Measurements from ENCODE around the gene ZNF281.
"Not testable (repeated sequence)": the region's sequence is repeated elsewhere in the genome, so short reads cannot be mapped to it uniquely, and the experiment has no call there.

Gene ZNF281

DNA sequence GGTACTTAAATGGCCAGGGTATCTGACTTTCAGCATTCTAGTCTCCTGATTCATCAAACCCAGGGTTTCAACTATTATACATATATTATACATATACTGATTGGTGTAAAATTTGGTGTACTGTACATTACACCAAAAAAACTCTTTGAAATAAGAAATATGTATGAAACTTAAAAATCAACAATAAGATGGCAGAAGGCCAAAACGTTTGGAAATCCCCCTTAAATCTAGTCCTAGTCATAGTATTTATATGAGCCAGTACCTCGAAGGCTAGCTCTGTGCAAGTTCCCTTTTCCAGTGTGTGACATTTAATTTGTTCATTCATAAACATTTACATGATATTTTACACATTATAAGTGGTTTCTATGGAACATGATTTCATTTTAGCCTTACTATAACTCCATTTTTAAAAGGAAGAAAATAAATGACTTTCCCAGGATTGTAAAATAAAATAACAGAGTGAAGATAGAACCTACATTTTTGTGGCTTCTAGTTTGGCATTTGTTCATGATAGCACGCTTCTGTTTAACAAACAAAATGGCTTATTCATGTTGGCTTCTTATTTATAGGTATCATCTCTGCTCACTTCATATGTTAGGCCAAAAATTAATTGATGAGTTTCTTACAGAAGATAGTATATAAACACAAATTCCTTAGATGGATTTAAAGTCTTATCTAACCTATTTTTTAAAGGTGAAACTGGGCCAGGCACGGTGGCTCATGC is 18.8 kb upstream of the ZNF281 start:
- DNase-seq (ENCODE audit: low read depth): peak; percentile 52

DNA sequence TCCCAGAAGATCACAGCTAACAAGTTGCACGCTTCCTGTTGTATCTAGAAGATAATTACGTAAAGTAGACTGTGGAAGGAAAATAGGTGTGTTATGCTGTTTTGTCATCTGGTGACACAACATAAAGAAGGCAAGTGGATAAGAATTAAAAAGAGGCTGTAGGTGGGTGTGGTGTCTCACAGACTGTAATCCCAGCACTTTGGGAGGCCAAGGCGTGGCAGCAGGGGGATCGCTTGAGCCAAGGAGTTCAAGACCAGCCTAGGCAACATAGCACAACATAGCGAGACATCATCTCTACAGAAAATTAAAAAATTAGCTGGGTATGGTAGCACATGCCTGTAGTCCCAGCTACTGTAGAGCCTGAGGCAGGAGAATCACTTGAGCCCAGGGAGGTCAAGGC is 17.9 kb upstream of the ZNF281 start:
- no peak for DNase-seq (ENCODE audit: low read depth)

DNA sequence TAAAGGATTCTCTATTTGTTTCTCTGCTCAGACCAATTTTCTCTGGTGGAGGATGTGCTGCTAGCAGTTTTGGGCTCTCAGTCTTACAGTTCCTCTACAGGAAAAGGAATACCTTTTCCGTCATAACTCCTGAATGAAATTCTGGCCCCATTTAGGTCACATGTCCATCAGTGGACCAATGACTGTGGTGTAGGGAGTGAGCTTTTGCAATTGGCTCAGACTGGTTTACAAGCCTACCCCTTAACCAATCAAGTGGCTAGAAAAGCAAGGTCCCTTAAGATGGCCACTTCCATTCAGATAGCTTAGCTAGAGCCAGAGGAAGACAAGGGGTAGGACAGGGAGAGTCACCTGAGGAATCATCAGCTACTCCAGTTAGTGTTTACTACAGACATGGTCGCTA is 16.4 kb upstream of the ZNF281 start:
- DNase-seq (ENCODE audit: low read depth): no peak

DNA sequence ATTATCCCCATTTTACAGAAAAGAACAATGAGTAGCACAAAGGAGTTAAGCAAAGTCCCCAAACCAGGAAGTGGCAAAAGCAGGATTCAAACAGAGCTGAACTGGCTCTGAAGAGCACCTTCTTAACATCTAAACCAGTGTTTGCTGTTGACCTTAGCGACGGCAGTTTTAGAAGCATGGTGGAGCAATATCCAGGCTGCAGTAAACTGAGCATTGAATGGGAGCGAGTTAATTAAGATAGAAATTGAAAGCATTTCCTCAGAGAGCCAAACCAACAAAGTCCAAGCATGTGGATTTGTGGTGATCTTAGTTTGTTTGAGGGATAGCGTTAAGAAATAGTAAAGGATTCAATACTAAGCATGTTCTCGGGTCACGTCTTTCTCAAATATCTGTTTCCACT is 13.4 kb upstream of the ZNF281 start:
- no peak for DNase-seq (ENCODE audit: low read depth)

DNA sequence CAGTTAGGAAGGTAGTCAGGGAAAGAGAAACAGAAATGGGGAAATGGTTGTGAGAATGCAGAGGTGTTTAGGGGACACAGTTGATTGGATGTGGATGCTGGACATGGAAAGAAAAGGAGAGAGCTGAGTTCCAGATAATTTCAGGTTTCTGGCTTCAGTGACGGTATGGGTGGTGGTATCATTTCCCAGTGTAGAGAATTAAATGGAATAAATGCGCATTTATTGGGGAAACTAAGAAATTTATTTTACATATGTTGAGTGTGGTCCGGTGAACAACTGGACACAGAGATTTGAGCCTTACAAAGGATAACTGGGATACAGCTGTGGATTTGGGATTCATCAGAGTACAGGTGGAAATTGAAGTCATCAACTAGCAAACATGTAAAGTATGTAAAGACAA is 12.4 kb upstream of the ZNF281 start:
- DNase-seq (ENCODE audit: low read depth): no peak

DNA sequence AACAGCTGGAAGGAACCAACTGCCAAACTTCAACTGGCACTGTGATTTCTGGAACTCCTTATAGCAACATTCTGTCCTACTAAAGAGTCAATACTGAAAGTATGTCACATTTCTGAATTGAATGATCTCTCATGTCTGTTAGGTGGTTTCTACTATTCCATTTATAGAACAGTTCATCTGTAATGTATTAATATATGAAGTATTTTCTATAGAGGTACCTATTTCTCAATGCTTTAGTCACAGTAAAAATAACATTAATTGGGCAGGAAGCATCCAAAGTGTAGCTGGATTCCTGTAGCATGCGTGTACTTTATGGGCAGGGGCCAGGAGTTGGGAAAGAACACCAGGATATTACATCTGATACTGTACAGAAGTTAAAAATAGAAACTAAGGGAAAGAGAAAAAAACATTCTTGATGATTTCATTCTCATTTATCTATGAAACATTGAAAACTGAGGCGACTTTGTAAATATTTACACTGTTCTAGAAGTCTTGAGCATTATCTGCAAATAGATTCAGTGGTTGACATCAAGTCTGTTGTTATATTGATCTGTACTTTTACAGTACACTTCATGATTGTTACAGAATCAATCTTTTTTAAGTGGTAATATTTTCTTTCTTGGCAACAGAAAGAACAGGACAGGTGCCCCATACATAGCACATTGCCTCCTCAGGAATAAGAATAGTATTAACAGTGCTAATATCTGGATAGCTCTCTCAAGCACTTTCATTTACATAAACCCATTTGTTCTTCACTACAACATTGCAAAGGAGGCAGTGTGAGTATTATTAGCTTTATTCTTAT is 6.2 kb upstream of the ZNF281 start:
- DNase-seq (ENCODE audit: low read depth): peak; percentile 82

DNA sequence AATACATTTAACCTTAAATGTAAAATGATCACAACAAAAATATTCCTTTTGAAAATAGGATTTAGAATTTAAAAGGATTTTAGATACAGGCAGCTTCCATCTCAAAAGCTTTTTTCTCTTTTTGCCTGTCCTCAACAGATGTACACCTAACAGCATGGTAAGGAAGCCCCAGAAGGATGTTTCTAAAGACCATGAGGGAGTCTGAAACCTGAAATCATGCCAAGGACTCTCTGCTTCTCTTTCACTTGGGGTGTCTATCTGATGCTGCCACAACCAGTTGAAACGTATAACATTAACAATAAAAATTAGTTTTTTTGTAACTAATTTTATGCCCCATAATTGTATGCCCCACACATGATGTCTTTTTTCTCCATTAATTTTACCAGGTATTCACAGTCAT is 5.4 kb upstream of the ZNF281 start:
- no peak for DNase-seq (ENCODE audit: low read depth)

DNA sequence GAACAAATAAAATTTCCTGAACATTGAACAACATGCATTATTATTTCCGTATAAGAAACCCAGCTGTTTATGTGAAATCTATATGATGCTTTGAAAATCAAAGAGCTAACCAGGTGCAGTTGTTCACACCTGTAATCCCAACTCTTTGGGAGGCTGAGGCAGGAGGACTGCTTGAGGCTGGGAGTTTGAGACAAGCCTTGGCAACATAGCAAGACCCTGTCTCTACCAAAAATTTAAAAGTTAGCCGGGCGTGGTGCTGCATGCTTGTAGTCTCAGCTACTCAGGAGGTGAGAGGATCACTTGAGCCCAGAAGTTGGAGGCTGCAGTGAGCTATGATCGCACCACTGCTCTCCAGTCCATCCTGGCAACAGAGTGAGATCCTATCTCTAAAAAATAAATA is 4.8 kb upstream of the ZNF281 start:
- no peak for DNase-seq (ENCODE audit: low read depth)

DNA sequence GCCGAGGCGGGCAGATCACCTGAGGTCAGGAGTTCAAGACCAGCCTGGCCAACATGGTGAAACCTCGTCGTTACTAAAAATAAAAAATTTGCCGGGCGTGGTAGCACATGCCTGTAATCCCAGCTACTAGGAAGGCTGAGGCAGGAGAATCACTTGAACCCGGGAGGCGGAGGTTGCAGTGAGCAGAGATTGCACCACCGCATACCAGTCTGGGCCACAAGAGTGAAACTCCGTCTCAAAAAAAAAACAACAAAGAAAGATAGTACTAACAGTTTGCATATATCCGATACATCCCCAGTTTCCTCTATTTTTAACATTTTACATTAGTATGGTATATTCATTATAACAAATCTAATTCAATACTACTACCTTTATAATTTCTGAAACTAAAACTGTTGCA is 3.9 kb upstream of the ZNF281 start:
- not testable (repeated sequence) for DNase-seq (ENCODE audit: low read depth)

DNA sequence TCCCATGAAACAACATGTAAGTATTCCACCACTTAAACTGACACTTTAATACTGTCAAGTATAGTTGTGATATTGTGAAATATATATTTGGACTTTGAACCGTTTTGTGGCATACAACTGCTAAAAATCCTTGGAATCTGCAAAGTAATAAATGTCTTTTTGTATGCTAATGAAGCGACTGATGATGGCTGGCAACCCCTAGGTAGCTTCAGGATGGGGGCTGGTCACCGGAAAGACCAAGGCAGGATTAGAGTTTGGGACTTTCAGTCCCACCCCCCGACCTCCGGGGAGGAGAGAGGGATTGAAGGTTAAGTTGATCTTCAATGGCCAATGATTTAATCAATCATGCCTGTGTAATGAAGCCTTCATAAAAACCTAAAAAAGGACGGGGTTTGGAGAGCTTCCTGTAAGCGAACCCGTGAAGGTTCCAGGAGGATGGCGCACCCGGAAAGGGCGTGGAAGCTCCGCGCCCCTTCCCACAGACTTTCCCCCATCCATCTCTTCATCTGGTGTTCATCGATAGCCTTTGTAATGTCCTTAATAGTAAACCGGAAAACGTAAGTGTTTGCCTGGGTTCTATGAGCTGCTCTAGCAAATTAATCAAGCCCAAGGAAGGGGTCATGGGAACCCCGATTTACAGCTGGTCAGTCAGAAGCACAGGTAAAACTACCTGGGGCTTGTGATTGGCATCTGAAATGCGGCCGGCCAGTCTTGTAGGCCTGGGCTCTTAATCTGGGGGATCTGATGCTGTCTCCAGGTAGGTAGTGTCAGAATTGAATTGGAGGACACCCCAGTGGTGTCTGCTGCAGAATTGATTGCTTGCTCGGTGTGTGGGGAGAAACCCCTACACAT is 1.8 kb upstream of the ZNF281 start:
- DNase-seq (ENCODE audit: low read depth): no peak

DNA sequence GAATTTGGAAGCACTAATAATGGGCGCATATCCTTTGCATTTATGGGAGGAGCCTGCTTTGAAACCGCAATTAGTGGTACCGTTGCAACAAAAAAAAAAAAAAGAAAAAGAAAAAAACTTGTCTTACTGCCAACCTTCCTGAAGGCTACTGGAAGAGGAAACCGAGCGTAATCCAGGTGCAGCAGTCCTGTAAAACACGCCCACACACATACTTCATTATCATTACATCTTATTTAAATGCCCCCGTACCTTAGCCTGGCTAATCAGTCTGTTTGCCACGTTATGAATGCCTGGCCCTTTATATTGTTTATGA is 686 bp upstream of the ZNF281 start:
- no peak for DNase-seq (ENCODE audit: low read depth)

DNA sequence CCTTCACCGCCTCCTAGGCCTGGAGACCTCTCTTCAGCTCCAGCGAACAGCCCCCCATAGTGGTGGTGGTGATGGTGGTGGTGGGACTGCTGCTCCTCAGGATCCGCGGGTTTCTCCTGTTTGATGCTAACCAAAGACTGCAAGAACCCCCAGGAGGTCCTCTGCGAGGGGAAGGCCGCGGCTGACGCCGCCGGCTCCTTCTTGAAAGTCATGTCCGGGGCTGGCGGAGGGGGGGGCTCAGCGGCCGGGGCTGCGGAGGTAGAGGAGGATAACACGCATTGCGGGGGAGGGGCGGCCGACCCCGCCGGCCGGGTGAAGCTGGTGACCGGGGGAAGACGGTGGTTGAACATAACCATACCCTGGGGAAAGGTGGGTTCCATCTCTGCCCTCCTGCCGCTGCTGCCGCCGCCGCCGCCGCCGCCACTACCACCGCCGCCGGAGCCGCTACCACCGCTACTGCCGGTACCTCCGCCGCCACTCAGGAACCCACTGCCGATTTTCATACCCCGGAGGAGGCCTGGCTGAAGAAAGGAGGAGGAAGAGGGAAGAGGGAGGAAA is 554 bp downstream of the ZNF281 start:
- no peak for DNase-seq (ENCODE audit: low read depth)

DNA sequence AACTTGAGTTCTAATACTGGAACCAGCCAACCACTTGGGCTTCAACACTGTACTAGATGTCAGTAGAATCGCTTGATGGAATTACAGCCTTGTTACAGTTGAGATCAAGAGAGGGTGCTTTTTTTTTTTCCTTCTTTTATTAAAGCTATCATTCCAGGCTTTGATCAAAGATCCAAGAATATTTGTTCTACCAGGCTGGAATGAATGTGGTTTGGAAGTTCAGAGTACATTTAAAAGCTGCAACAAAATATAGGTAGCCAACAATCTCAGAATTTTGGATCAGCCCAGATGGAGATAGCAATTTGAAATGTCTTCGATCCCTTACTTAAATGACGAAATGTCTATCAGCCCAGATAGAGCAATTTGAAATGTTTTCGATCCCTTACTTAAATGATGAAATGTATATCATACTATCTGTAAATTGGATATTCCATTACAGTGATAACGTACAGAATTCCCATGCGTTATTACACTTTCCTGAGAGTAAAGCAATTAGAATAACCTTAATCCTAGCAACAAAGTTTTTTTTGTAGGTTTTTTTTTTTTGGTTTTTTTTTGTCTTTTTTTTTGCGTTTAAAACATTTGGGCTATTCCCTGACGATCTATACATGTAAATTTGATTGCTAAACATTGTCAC is 3.6 kb downstream of the ZNF281 start:
- no peak for DNase-seq (ENCODE audit: low read depth)

DNA sequence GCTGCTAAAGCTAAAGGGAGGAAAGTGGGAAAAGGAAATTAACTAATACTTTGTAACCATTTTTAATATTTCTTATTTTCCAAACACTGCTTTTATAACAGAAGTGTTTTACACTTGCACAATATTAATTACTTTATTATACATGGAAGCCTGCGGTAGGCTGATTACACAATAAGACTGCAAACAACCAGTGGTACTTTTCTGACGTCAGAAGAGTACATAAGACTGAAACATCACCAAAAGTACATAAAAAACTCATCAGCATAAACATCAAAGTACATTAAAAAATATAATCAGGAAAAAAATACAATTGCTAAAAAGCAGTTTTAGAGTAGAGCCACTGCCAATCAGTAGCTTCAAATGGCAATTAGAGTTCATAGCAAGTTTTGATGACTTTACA is 4.6 kb downstream of the ZNF281 start:
- no peak for DNase-seq (ENCODE audit: low read depth)

DNA sequence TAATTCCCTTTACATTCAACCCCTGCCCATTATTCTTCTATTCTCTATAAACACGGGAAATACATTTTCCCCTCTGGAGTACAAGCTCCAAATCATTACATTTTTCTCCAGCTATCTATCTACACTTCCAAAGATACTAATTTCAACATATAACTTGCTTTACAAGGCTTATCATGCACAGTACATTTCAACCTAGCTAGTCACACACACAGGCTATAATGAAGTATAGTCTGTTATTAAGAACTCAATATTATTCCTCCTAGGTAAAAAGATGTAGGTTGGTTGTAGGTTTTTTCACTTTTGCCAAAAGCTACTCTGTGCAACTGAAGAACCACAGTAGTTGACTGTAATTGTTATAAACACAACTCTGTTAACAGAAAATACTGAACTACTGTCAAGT is 8.1 kb downstream of the ZNF281 start:
- DNase-seq (ENCODE audit: low read depth): no peak

DNA sequence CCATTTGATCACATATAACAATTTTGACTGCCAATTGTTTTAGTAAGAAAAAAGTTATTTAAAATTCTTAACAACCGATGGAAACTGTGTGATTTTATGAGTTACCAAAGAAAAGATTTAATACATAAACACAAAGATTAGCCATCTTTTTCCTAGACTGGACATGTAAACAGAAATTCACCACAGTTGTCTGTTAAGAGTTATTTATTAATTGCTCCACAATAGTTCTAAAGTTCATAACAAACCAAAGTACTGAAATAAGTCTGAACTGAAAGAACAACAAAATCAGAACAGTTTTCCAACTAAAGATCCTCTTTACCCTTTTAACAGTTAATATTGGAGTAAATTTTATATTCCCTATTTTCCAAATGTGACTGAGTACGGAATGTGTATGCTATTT is 8.6 kb downstream of the ZNF281 start:
- no peak for DNase-seq (ENCODE audit: low read depth)

DNA sequence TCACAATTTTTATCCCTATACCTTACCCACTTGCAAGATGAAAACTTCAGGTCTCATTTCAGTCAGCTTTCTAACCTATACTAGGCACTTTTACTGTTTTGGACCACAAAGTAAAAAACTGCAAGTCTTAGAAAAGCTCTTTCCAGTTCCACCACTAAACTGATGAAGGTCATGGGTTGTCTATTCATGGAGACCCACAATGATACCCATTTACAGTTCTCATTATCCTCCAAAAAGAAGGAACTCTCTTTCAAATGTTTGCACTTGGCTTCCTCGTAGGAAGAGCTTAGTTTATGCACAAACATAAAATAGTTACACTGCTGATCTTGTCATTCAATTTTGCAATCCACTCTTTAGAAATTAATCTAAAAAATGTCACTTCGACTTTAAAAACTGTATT is 9.3 kb downstream of the ZNF281 start:
- DNase-seq (ENCODE audit: low read depth): no peak

DNA sequence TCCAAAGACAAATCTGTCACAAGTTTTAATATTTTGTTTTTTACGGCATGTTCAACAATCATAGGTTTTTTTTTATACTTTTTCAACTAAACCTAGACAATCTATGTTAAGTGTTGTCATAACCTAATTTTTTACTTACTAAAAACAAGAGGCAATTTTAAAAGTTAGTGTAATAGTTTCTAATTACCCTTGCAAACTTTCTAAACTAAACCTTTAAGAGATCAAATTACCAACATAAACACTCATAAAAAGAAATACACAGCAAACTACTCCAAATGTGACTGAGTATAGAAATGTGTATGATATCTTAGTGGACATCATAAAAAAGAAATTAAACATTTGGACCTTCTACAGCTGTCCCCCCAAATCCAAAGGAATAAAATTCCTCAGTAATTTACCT is 10.0 kb downstream of the ZNF281 start:
- DNase-seq (ENCODE audit: low read depth): no peak

DNA sequence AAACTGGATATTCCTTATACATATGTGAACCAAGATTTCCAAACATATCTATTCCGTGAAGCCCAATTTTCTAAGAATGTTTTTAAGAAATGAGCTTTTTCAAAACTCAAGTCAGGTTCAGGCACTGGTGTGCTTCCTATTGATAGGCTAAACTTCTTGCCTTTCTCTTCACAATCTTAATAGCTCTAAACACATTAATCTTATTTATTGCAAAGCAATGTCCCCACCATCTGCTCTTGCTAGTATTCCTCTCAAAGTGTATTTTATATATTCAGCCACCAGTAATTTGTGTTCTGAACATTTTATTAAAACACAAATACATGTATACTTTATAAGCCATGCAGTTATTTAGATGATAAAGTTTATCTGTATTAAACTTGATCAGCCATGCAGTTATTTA is 11.5 kb downstream of the ZNF281 start:
- no peak for DNase-seq (ENCODE audit: low read depth)

DNA sequence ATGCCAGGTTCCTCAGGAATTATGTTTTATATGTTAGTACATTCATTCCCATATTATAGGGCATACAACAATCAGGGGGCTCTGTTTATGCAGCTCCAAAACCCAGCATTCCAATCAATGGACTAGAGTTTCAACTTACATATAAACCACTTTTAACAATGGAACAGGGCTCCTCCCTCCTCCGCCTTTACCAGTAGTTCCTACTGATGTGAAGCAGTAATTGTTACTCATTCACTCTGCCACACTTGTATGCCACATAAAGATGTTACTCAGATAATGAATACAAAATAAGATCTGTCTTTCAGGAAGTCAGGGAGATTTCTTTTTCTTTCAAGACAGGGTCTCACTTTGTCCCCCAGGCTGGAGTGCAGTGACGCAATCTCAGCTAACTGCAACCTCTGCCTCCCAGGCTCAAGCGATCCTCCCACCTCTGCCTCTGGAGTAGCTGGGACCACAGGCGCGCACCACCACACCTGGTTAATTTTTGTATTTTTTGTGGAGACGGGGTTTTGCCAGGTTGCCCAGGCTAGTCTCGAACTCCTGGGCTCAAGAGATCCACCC is 17.1 kb downstream of the ZNF281 start:
- no peak for DNase-seq (ENCODE audit: low read depth)

DNA sequence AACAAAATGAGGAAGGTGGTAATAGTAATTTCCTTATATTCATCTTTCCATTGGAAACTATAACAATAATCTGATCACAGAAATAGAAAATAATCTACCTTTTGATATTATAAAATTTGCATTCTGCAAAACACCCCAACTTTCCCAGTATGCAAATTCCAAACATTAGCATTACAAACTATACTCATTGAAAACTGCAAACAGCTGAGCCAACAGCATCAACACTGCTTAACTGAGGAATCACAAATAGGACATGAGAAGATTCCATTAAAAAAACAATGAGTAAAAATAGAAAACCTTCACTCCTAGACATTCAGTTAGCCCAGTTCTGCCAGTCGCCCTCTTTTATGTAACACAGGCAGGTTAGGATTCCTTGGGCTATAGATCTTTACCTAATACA is 18.1 kb downstream of the ZNF281 start:
- no peak for DNase-seq (ENCODE audit: low read depth)

DNA sequence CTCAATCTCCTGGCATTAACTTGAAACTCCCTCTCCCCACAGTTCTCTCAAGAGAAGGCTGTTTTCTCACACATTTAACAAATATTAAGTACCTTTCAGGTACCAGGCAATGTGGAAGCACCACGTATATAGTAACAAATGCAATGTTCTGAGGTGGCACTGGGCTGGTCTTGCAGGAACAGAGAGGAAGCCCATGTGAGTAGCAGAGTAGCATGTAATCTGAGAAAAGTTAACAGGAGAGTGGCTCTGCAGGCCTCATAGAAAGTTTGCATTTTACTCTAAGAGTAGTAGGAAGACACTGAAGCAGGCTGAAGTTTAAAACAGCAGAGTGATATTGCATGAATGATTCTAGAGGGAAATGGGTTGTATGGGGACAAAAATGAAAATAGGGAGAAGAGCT is 21.0 kb downstream of the ZNF281 start:
- DNase-seq (ENCODE audit: low read depth): no peak
